Esophagus squamous epithelium (tissue), 5 donors: ENCODE data around the gene CDK16. TPM values are rescaled to one million over a fixed set of nuclear protein-coding genes. Genes with fewer than 3 reads are reported as not detected.

Experiments
- DNase-seq: peaks from one replicate; lab custom pipeline; 2025; lab: John Stamatoyannopoulos, UW
- H3K27ac ChIP-seq, 4 donors: fragments of 200-600 bp; sonication (generic); one replicate each; pipeline ENCODE4 v1.5.1; 2016 to 2019; ENCODE audit warnings: mild to moderate bottlenecking in 1 of 4
- H3K27me3 ChIP-seq, 4 donors: fragments of 200-600 bp; sonication (generic); 1 replicate in 3 of 4; 2 replicates in 1 of 4; pipeline versions ENCODE4 v1.5.1 to v1.6.0; 2017 to 2021; ENCODE audit warnings: antibody characterized with exemption in 1 of 4
- H3K36me3 ChIP-seq, 3 donors: fragments of 200-600 bp; sonication (generic); one replicate each; pipeline ENCODE4 v1.5.1; 2016 to 2019
- H3K4me1 ChIP-seq, 3 donors: fragments of 200-600 bp; sonication (generic); one replicate each; pipeline ENCODE4 v1.5.1; 2017 to 2019
- H3K4me3 ChIP-seq, 4 donors: fragments of 200-600 bp; sonication (generic); 1 replicate in 3 of 4; 2 replicates in 1 of 4; pipeline ENCODE4 v1.5.1; 2016 to 2019; ENCODE audit warnings: mild to moderate bottlenecking in 2 of 4, moderate library complexity in 1 of 4
- H3K9me3 ChIP-seq, 3 donors: fragments of 200-600 bp; sonication (generic); one replicate each; pipeline ENCODE4 v1.5.1; 2016 to 2019
- POLR2A ChIP-seq, 4 donors: fragments of 450-650 bp; IDR thresholded peaks; one replicate each; pipeline ENCODE4 v1.6.1; 2017; ENCODE audit warnings: antibody characterized with exemption in 4 of 4, mild to moderate bottlenecking in 4 of 4, moderate library complexity in 3 of 4
- WGBS, 2 donors: methylation state at CpG; one replicate each; pipeline ENCODE4 v1.1.5; 2018; 5-methylcytosine and 5-hydroxymethylcytosine counted together
- intact Hi-C: fragments of 100-400 bp; cut with DNase I; formaldehyde crosslinking; loops from one replicate; pipeline ENCODE4 v1.15.0; 2022
- total RNA-seq, 4 donors: library from RNA; depleted of rRNA; stranded (reverse); fragments of >200 nt; gene quantifications; one replicate each; pipeline ENCODE4 v1.1.0, GENCODE V29; 2016
- TF ChIP-seq, protein P1 (sequence below), 6 experiments: fragments of 450-650 bp in 4 of 6; fragments of 200-600 bp in 2 of 6; sonication (generic) in 2 of 6; IDR thresholded peaks; one replicate each; pipeline ENCODE4 v1.5.1; 2016 to 2019; ENCODE audit warnings: antibody characterized with exemption in 6 of 6, mild to moderate bottlenecking in 4 of 6, moderate library complexity in 4 of 6
- donor health status: DM: yes; HTN: yes; CAD: no.

The CDK16 gene
- total RNA-seq, 4 donors from 2014 or later, result 78.1 to 115 (median 99.4) TPM

DNA sequence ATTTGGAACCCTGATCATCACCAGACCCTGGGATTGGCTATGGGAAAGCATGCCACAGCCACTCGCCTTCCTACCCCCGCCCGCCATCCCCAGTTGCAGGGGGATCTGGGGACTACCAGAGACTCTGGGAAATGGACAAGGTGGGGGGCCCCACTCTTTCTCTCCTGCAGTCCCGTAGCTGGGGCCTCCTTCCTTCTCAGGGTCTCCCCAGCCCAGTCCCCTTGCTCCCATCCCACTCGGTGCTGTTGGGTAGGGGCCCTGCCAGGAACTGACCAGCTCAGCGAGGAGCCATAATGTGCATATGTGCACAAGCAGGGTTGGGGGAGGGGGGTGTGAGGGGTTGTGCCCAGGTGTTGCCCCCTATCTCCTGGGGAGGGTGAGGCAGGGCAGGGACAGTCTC, 10.9 kb downstream of the CDK16 start:
- TF ChIP-seq POLR2A (IDR thresholded peaks at IDR 0.05), result no peak
- TF ChIP-seq, protein P1, sequence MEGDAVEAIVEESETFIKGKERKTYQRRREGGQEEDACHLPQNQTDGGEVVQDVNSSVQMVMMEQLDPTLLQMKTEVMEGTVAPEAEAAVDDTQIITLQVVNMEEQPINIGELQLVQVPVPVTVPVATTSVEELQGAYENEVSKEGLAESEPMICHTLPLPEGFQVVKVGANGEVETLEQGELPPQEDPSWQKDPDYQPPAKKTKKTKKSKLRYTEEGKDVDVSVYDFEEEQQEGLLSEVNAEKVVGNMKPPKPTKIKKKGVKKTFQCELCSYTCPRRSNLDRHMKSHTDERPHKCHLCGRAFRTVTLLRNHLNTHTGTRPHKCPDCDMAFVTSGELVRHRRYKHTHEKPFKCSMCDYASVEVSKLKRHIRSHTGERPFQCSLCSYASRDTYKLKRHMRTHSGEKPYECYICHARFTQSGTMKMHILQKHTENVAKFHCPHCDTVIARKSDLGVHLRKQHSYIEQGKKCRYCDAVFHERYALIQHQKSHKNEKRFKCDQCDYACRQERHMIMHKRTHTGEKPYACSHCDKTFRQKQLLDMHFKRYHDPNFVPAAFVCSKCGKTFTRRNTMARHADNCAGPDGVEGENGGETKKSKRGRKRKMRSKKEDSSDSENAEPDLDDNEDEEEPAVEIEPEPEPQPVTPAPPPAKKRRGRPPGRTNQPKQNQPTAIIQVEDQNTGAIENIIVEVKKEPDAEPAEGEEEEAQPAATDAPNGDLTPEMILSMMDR (IDR thresholded peaks at IDR 0.05), result no peak

DNA sequence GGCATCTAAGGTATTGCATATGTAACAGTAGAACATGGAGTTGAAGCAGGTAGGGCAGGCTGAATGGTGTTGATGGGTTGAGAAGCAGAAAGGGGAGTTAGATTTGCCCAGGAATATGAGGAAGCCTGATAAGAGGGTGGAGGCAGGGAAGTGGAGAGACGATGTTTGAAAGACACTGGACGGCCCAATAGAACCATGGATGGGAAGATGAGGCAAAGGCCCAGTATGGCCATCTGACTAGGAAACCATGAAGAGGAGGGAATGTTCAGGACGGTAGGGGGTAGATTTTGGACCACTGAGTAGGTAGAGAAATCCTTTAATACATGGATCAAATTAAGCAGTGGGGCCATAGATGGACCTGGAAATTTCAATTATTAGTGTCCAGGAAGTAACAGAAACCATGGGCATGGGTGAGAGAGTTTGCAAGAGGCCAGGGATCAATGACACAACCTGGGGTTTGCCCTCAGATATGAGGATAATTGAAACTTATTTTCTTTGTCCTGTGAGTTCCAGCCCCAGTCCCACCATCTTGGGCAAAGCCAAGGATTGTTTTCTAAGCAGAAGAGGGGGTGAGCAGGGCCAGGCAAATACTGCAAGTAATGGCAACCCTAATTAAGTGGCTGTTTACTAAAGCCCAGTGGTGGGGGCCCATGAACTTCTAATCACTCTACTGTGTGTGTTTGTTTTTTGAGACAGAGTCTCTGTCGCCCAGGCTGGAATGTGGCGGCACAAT, 11.8 kb downstream of the CDK16 start:
- H3K4me3 ChIP-seq, result no peak overlapping the region
- H3K9me3 ChIP-seq, result no peaks in the 10 kb centered on the region
- 81 to 100% methylated on average over 4 to 5 of the region's 5 CpGs for WGBS, 2 donors
- H3K27ac ChIP-seq, result no peak overlapping the region
- DNase-seq, result no peak
- no peak for TF ChIP-seq POLR2A (IDR thresholded peaks at IDR 0.05)
- TF ChIP-seq, protein P1 (IDR thresholded peaks at IDR 0.05), result no peak
- intact Hi-C loops, result no loop called here
- H3K36me3 ChIP-seq, result peaks cover 17 to 43% (median 21%) of the 10 kb centered on the region in 3 donors
- H3K4me1 ChIP-seq, result peaks cover 0 to 21% (median 0%) of the 10 kb centered on the region in 3 donors
- no peaks in the 10 kb centered on the region for H3K27me3 ChIP-seq

More for the DNA sequence above, 10.9 kb downstream of the CDK16 start:
- H3K27me3 ChIP-seq, result no peaks in the 10 kb centered on the region
- H3K36me3 ChIP-seq, result peaks cover 20 to 52% (median 30%) of the 10 kb centered on the region in 3 donors
- intact Hi-C loops, result no loop called here
- no peaks in the 10 kb centered on the region for H3K9me3 ChIP-seq
- 100% methylated on average over 2 of the region's 6 CpGs; no CpG with 5 or more reads in 1 of the 2 donors for WGBS, 2 donors
- DNase-seq, result no peak
- no peak overlapping the region for H3K4me3 ChIP-seq
- H3K4me1 ChIP-seq, result peaks cover 0 to 12% (median 0%) of the 10 kb centered on the region in 3 donors
- H3K27ac ChIP-seq, result no peak overlapping the region

DNA sequence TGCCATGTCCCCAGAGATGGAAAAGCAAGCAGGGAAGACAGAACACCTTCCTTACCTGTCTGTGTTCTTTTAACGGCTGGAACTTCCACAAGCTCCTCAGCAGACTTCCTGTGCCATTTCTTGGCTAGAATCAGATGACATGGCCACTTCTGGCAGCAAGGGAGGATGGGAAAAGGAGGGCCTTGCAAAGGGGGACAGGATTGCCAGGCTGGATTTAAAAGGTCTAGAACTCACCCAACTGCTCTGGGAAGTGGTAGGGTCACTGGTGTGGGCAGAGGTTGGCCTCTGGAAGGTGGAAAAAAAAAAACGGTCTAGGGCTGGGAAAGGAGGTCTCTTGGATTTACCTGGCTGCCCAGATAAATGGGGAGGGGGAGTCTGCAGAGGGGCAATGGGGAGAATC, 12.7 kb downstream of the CDK16 start:
- no peaks in the 10 kb centered on the region for H3K9me3 ChIP-seq
- peak overlapping the region in 1 of 4 donors; percentile 5 for H3K27ac ChIP-seq
- H3K4me1 ChIP-seq, result peaks cover 0 to 27% (median 0%) of the 10 kb centered on the region in 3 donors
- H3K36me3 ChIP-seq, result peaks cover 12 to 35% (median 14%) of the 10 kb centered on the region in 3 donors
- no peak for TF ChIP-seq POLR2A (IDR thresholded peaks at IDR 0.05)
- TF ChIP-seq, protein P1 (IDR thresholded peaks at IDR 0.05), result no peak
- no peak overlapping the region for H3K4me3 ChIP-seq
- H3K27me3 ChIP-seq, result no peaks in the 10 kb centered on the region
- intact Hi-C loops, result no loop called here
- DNase-seq, result no peak
- 55% methylated on average over 2 of the region's 2 CpGs; no CpG with 5 or more reads in 1 of the 2 donors for WGBS, 2 donors

DNA sequence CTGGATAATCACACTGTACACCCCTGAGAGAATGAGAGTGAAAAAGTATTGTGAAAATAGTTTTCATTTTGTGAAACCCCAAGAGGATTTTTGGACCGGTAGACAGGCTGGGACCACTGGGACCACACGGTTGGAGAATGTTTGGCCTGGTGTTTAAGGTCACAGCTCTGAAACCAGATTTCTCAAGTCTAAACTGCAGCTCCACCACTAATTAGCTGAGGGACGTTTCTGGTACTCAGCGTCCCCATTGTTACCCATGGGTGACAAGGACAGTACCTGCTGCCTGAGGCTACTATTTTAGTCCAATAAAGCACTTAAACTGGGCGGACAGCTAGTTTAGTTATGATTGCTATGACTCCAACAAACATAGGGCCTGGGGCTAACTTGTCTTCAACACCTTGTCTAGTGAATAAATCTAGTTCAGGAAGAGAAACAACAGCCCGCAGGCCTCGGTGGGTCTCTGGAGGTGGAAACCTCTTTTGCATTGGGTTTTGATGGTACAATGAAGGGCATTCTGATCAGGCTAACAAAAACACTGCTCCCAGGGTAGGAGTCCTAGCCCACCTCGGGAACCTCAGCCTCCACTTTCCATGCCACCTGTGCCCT, 13.8 kb downstream of the CDK16 start:
- Histone ChIP-seq H3K4me1 (peaks cover 0 to 27% (median 0%) of the 10 kb centered on the region in 3 donors), H3K27me3 (no peaks in the 10 kb centered on the region), H3K36me3 (peaks cover under 1 to 24% (median 4%) of the 10 kb centered on the region in 3 donors), H3K4me3 (peak overlapping the region; percentile 62 to 68 (median 64)), H3K27ac (peak overlapping the region; percentile 95 to 98 (median 97)), H3K9me3 (no peaks in the 10 kb centered on the region)
- no peak for DNase-seq
- intact Hi-C loops, result no loop called here
- WGBS, 2 donors, result 54 to 64% methylated on average over 3 to 8 of the region's 8 CpGs
- TF ChIP-seq, protein P1 (IDR thresholded peaks at IDR 0.05), result no peak
- no peak for TF ChIP-seq POLR2A (IDR thresholded peaks at IDR 0.05)
